Putamen (tissue), 1 donor: ENCODE data around the gene TNFAIP3.
"Not testable (repeated sequence)": the region's sequence is repeated elsewhere in the genome, so short reads cannot be mapped to it uniquely, and the experiment has no call there.

ENCODE experiments used
- DNase-seq: peaks from one replicate; pipeline ENCODE4 v3.0.0-alpha.2; 2016; ENCODE audit warnings: low spot score

TNFAIP3 gene

GRCh38 chr6:137866914-137867684 is at the start of gene TNFAIP3:
Gene TNFAIP3, plus strand, starts transcription at chr6:137867259. Its CDS starts 3,969 bp downstream, at chr6:137871228.
- DNase-seq, result peak; percentile 90

- no peak for DNase-seq
Observed at GRCh38 chr6:137818440-137818839, 48.6 kb upstream of the TNFAIP3 start.

- DNase-seq, result no peak
Observed at GRCh38 chr6:137819740-137820139, 47.3 kb upstream of the TNFAIP3 start.

GRCh38 chr6:137820425-137820824 is 46.6 kb upstream of the TNFAIP3 start:
- no peak for DNase-seq

GRCh38 chr6:137820952-137821351 is 46.1 kb upstream of the TNFAIP3 start:
- no peak for DNase-seq

GRCh38 chr6:137821491-137821890 is 45.6 kb upstream of the TNFAIP3 start:
- DNase-seq, result no peak

GRCh38 chr6:137823826-137824555 is 43.1 kb upstream of the TNFAIP3 start:
- DNase-seq, result peak; percentile 13

GRCh38 chr6:137824556-137824879 is 42.5 kb upstream of the TNFAIP3 start:
- DNase-seq, result no peak

- DNase-seq, result no peak
Observed at GRCh38 chr6:137824896-137825295, 42.2 kb upstream of the TNFAIP3 start.

GRCh38 chr6:137827411-137827940 is 39.6 kb upstream of the TNFAIP3 start:
- no peak for DNase-seq

GRCh38 chr6:137827977-137828810 is 38.9 kb upstream of the TNFAIP3 start:
- DNase-seq, result no peak

GRCh38 chr6:137829641-137830083 is 37.4 kb upstream of the TNFAIP3 start:
- DNase-seq, result no peak

GRCh38 chr6:137830511-137830911 is 36.5 kb upstream of the TNFAIP3 start:
- DNase-seq, result no peak

- DNase-seq, result no peak
Observed at GRCh38 chr6:137832110-137832509, 34.9 kb upstream of the TNFAIP3 start.

GRCh38 chr6:137834508-137834907 is 32.6 kb upstream of the TNFAIP3 start:
- no peak for DNase-seq

- DNase-seq, result no peak
Observed at GRCh38 chr6:137836788-137837187, 30.3 kb upstream of the TNFAIP3 start.

GRCh38 chr6:137838090-137838489 is 29.0 kb upstream of the TNFAIP3 start:
- DNase-seq, result not testable (repeated sequence)

GRCh38 chr6:137838597-137838996 is 28.5 kb upstream of the TNFAIP3 start:
- not testable (repeated sequence) for DNase-seq

GRCh38 chr6:137839076-137839475 is 28.0 kb upstream of the TNFAIP3 start:
- no peak for DNase-seq

GRCh38 chr6:137840252-137840651 is 26.8 kb upstream of the TNFAIP3 start:
- no peak for DNase-seq

GRCh38 chr6:137843211-137843610 is 23.8 kb upstream of the TNFAIP3 start:
- DNase-seq, result no peak

GRCh38 chr6:137844327-137844726 is 22.7 kb upstream of the TNFAIP3 start:
- DNase-seq, result not testable (repeated sequence)
